Measurements from ENCODE around the gene MCUB.
"Not testable (repeated sequence)": the region's sequence is repeated elsewhere in the genome, so short reads cannot be mapped to it uniquely, and the experiment has no call there.

The MCUB gene

DNA sequence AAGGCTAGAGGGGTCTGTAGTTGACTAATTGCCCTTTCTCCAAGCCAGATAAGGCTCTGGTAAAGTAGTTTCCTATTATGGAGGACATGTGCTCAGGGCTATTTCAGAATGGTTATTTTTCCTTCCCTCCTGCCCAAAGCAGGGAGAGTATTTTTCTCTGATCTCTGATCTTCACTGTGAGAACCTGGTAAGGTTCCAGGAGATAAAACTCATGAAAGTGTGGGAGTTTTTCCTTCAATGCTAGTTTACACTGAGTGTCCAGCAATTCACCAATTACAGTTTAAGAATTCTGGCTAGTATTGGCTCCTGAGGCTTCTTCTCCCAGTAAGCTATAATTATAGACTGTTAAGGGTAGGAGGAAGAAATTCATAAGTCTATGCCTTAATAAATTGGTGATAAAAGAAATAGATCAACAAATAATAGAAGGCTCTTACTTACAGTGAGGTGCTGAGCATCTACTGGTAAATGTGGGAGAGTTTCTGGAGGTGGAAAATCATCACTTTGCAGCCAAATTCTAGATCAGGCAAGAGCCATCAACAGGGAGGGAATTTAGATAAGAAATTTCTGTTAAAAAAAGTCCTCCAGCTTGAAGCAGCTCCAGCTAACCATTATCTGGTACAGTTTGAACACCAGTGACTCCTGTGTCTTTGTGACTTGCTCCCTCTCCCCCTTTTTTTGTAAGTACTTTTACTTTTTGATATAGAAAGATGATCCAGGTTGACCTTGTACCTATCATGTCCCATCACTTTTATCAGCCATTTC lies 112.3 kb downstream of the MCUB start:
- Mint-ChIP-seq H3K27ac (no peak overlapping the region), H3K9me3 (peaks cover 31% of the 10 kb centered on the region), H3K4me3 (no peak overlapping the region), H3K27me3 (ENCODE audit: low read depth, poor library complexity) (peaks cover 2% of the 10 kb centered on the region), H3K4me1 (no peaks in the 10 kb centered on the region), H3K36me3 (ENCODE audit: low read depth) (peaks cover 36% of the 10 kb centered on the region)
- no peak for TF ChIP-seq CTCF (IDR thresholded peaks at IDR 0.05)
- DNase-seq = no peak

DNA sequence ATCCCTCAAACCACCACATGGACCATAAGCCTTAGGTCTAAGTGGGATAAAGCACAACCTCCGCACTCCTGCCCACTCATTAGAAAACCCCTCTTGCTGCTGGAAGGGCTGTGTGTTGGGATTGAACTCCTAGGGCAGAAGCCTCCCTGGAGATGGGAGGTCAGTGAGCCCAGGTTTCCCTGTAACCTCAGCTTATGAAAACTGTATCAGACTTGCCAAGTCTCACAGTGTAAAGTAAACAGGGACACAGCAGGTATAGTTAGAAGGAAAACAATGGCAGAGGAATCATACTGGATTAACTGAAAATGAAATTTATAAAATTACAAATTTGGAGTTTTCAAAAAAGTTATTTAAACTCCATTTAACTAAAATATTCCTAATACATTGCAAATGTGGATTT lies 113.3 kb downstream of the MCUB start:
- H3K9me3 Mint-ChIP-seq = peaks cover 36% of the 10 kb centered on the region
- no peak overlapping the region for H3K4me3 Mint-ChIP-seq
- no peak for DNase-seq
- no peak for TF ChIP-seq CTCF (IDR thresholded peaks at IDR 0.05)
- no peak overlapping the region for H3K27ac Mint-ChIP-seq
- no peaks in the 10 kb centered on the region for H3K4me1 Mint-ChIP-seq
- H3K27me3 Mint-ChIP-seq (ENCODE audit: low read depth, poor library complexity) = peaks cover 4% of the 10 kb centered on the region
- H3K36me3 Mint-ChIP-seq (ENCODE audit: low read depth) = peaks cover 38% of the 10 kb centered on the region

DNA sequence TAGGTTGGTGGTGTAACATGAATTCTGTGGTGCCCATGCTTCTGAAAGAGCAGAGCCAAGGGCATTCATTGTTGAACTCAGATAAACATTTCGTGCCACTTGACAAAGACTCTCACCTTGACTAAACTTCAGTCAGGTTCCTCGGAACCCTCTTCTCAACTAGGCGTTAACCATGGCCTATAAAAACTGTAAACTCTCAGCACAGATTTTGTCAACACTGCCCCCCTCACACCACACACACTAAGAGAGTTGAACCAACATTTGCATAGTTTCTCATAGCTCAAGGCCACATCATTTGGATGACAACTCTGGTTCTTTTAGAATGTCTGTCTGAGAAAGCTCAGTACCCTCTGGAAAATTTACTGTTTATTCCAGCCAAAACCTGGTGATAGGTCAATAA lies 115.1 kb downstream of the MCUB start:
- no peak for DNase-seq
- H3K27ac Mint-ChIP-seq = no peak overlapping the region
- H3K4me3 Mint-ChIP-seq = no peak overlapping the region
- H3K4me1 Mint-ChIP-seq = no peaks in the 10 kb centered on the region
- TF ChIP-seq CTCF (IDR thresholded peaks at IDR 0.05) = no peak
- peaks cover 52% of the 10 kb centered on the region for H3K36me3 Mint-ChIP-seq (ENCODE audit: low read depth)
- H3K9me3 Mint-ChIP-seq = peaks cover 51% of the 10 kb centered on the region
- peaks cover 4% of the 10 kb centered on the region for H3K27me3 Mint-ChIP-seq (ENCODE audit: low read depth, poor library complexity)

DNA sequence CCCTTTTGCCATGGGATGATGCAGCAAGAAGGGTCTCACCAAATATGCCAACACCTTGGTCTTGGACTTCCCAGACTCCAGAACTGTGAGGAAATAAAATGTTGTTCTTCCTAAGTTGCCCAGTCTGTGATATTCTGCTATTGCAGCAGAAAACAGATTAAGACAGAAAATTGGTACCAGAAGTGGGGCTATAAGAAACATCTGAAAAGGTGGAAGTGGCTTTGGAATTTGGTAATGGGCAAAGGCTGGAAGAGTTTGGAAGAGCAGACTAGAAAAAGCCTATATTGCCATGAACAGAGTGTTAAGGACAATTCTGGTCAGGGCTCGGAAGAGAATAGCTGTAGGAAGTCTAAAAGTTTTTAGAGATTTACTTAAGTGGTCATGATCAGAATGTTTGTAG lies 115.8 kb downstream of the MCUB start:
- H3K4me3 Mint-ChIP-seq = no peak overlapping the region
- no peak for TF ChIP-seq CTCF (IDR thresholded peaks at IDR 0.05)
- no peak overlapping the region for H3K27ac Mint-ChIP-seq
- H3K4me1 Mint-ChIP-seq = no peaks in the 10 kb centered on the region
- peaks cover 57% of the 10 kb centered on the region for H3K36me3 Mint-ChIP-seq (ENCODE audit: low read depth)
- peaks cover 4% of the 10 kb centered on the region for H3K27me3 Mint-ChIP-seq (ENCODE audit: low read depth, poor library complexity)
- DNase-seq = no peak
- peaks cover 54% of the 10 kb centered on the region for H3K9me3 Mint-ChIP-seq

- H3K9me3 Mint-ChIP-seq = peaks cover 48% of the 10 kb centered on the region
- H3K4me1 Mint-ChIP-seq = no peaks in the 10 kb centered on the region
- H3K4me3 Mint-ChIP-seq = no peak overlapping the region
- H3K27ac Mint-ChIP-seq = no peak overlapping the region
- H3K27me3 Mint-ChIP-seq (ENCODE audit: low read depth, poor library complexity) = peaks cover 4% of the 10 kb centered on the region
- no peak for DNase-seq
- peaks cover 57% of the 10 kb centered on the region for H3K36me3 Mint-ChIP-seq (ENCODE audit: low read depth)
- TF ChIP-seq CTCF (IDR thresholded peaks at IDR 0.05) = no peak
These were observed 116.8 kb downstream of the MCUB start for GRCh38 chr4:109676886-109677285.

GRCh38 chr4:109678472-109678871 lies 118.4 kb downstream of the MCUB start:
- H3K4me1 Mint-ChIP-seq; H3K4me3 Mint-ChIP-seq; H3K27ac Mint-ChIP-seq; H3K27me3 Mint-ChIP-seq (ENCODE audit: low read depth, poor library complexity); DNase-seq: not testable (repeated sequence)
- Mint-ChIP-seq H3K9me3 (peaks cover 47% of the 10 kb centered on the region), H3K36me3 (ENCODE audit: low read depth) (peaks cover 66% of the 10 kb centered on the region)

GRCh38 chr4:109678925-109679324 lies 118.9 kb downstream of the MCUB start:
- H3K27ac Mint-ChIP-seq; DNase-seq; H3K4me3 Mint-ChIP-seq; H3K27me3 Mint-ChIP-seq (ENCODE audit: low read depth, poor library complexity); H3K4me1 Mint-ChIP-seq: not testable (repeated sequence)
- Mint-ChIP-seq H3K36me3 (ENCODE audit: low read depth) (peaks cover 67% of the 10 kb centered on the region), H3K9me3 (peaks cover 47% of the 10 kb centered on the region)

Data from nephron progenitor cell (in vitro differentiated cells).